ENCODE data around the gene MVB12A. TPM values are rescaled to one million over a fixed set of nuclear protein-coding genes. Genes with fewer than 3 reads are reported as not detected.

Gene MVB12A
- total and polyA plus RNA-seq, 10 of the 15 experiments (the other 5 are each of a cell fraction or from before 2014, with no cell fraction given), result 1.2 to 47.6 (median 26.3) TPM

GRCh38 chr19:17469481-17470067 is 49.7 kb downstream of the MVB12A start (continued):
- no peak for TF ChIP-seq USF2 (IDR thresholded peaks at IDR 0.05; ENCODE audit: borderline replicate concordance, low read depth, low read length)
- TF ChIP-seq MYB (IDR thresholded peaks at IDR 0.05; ENCODE audit: borderline replicate concordance, low read depth, low read length), result no peak
- no peak for TF ChIP-seq IRF5 (IDR thresholded peaks at IDR 0.05; ENCODE audit: borderline replicate concordance)
- TF ChIP-seq ETV6 (conservative IDR thresholded peaks at IDR 0.05 in 1 of 2, IDR thresholded peaks at IDR 0.05 in 1 of 2; ENCODE audit: borderline replicate concordance in 1 of 2, low read depth in 1 of 2), result no peak
- TF ChIP-seq ZBTB40 (IDR thresholded peaks at IDR 0.05; ENCODE audit: borderline replicate concordance), result no peak; the same call in 1 of the 2 replicates
- TF ChIP-seq NFIC (IDR thresholded peaks at IDR 0.05; ENCODE audit: low read depth, low read length), result no peak
- TF ChIP-seq IKZF2 (IDR thresholded peaks at IDR 0.05), result no peak; a peak in 1 of 4 replicates
- TF ChIP-seq PRDM15 (CRISPR knock-in tag; IDR thresholded peaks at IDR 0.05), result no peak
- peak; percentile 53; the same call in 1 of the 2 replicates for TF ChIP-seq YY1 (IDR thresholded peaks at IDR 0.05; ENCODE audit: low read depth, low read length)
- TF ChIP-seq JUNB (IDR thresholded peaks at IDR 0.05), result no peak
- TF ChIP-seq PML (IDR thresholded peaks at IDR 0.05; ENCODE audit: low read length), result no peak
- no peak for TF ChIP-seq FOXM1 (IDR thresholded peaks at IDR 0.05; ENCODE audit: low read depth, low read length)
- TF ChIP-seq CBFB (IDR thresholded peaks at IDR 0.05; ENCODE audit: low read depth), result no peak
- no peak for TF ChIP-seq NR2F1 (conservative IDR thresholded peaks at IDR 0.05)
- no peak for TF ChIP-seq ZSCAN29 (IDR thresholded peaks at IDR 0.05)
- TF ChIP-seq ZBTB4 (CRISPR knock-in tag; IDR thresholded peaks at IDR 0.05), result no peak
- TF ChIP-seq POLR2AphosphoS2 (IDR thresholded peaks at IDR 0.05; ENCODE audit: low read depth, low read length), result no peak
